OCI-LY7 (cell line): Measurements from ENCODE around the gene MN1. TPM values are rescaled to one million over a fixed set of nuclear protein-coding genes. Genes with fewer than 3 reads are reported as not detected.

Source experiments
- BruUV-seq: library from RNA; stranded (reverse); fragments of 400-500 nt; replicated peaks from 2 replicates; lab custom pipeline; 2021; lab: Mats Ljungman, UMichigan
- CTCF ChIA-PET: fragments of 300-600 bp; sonication (Branson Sonifier 250); formaldehyde crosslinking; loops from one replicate; lab custom pipeline; 2022; ENCODE audit warnings: antibody characterized with exemption; ENCODE audit not compliant: unreplicated experiment; lab: Charles Lee
- POLR2A ChIA-PET: fragments of 300-600 bp; sonication (Branson Sonifier 250); formaldehyde crosslinking; loops from one replicate; lab custom pipeline; 2022; ENCODE audit warnings: antibody characterized with exemption; lab: Charles Lee
- DNase-seq: peaks from one replicate; pipeline ENCODE4 v3.0.0-alpha.2; 2015; ENCODE audit warnings: low spot score
- H2AFZ ChIP-seq: fragments of 200-600 bp; sonication (generic), shearing (Covaris generic); 2 replicates; pipeline ENCODE4 v1.6.1; 2014; ENCODE audit warnings: mild to moderate bottlenecking, antibody characterized with exemption, low read length, moderate library complexity
- H3K27ac ChIP-seq: fragments of 200-600 bp; sonication (generic); 2 replicates; pipeline ENCODE4 v1.5.1; 2014; ENCODE audit warnings: mixed run types, low read depth, mild to moderate bottlenecking, moderate library complexity, low read length, inconsistent platforms; ENCODE audit not compliant: poor library complexity, severe bottlenecking
- H3K36me3 ChIP-seq: fragments of 200-600 bp; sonication (generic); 2 replicates; pipeline ENCODE4 v1.6.1; 2014; ENCODE audit warnings: mild to moderate bottlenecking, antibody characterized with exemption, low read length, moderate library complexity, mixed read lengths; ENCODE audit not compliant: insufficient read depth
- H3K4me1 ChIP-seq: fragments of 200-600 bp; sonication (generic); 2 replicates; pipeline ENCODE4 v1.5.1; 2014; ENCODE audit warnings: mild to moderate bottlenecking, low read length; ENCODE audit not compliant: insufficient read depth, poor library complexity, severe bottlenecking
- H3K4me2 ChIP-seq: fragments of 200-600 bp; sonication (generic); 2 replicates; pipeline ENCODE4 v1.6.1; 2014; ENCODE audit warnings: mild to moderate bottlenecking, low read length
- H3K4me3 ChIP-seq: fragments of 200-600 bp; sonication (generic); 2 replicates; pipeline ENCODE4 v1.5.1; 2014; ENCODE audit warnings: mild to moderate bottlenecking, low read depth, low read length; ENCODE audit not compliant: poor library complexity, severe bottlenecking
- H3K79me2 ChIP-seq: fragments of 200-600 bp; sonication (generic); 2 replicates; pipeline ENCODE4 v1.6.1; 2016; ENCODE audit warnings: low read depth, mild to moderate bottlenecking, low read length, moderate library complexity, mixed read lengths; ENCODE audit not compliant: insufficient read depth
- H3K9me2 ChIP-seq: fragments of 200-600 bp; sonication (generic); 2 replicates; pipeline ENCODE4 v1.6.1; 2016; ENCODE audit warnings: mild to moderate bottlenecking, low read length, mixed read lengths; ENCODE audit not compliant: insufficient read depth
- H3K9me3 ChIP-seq: fragments of 200-600 bp; sonication (generic); 2 replicates; pipeline ENCODE4 v1.6.1; 2014; ENCODE audit warnings: mild to moderate bottlenecking, mixed run types, low read length, mixed read lengths
- H4K20me1 ChIP-seq: fragments of 200-600 bp; sonication (generic); 2 replicates; pipeline ENCODE4 v1.6.1; 2014; ENCODE audit warnings: mild to moderate bottlenecking, antibody characterized with exemption, low read length, moderate library complexity, mixed read lengths; ENCODE audit not compliant: insufficient read depth
- EZH2phosphoT487 ChIP-seq: fragments of 200-600 bp; sonication (generic); IDR thresholded peaks from 2 replicates; pipeline ENCODE4 v1.6.1; 2018; ENCODE audit warnings: low read depth, borderline replicate concordance, mild to moderate bottlenecking, mixed run types, antibody characterized with exemption, low read length, moderate library complexity, mixed read lengths
- intact Hi-C: fragments of 100-400 bp; cut with micrococcal nuclease; formaldehyde crosslinking; loops from one replicate; pipeline ENCODE4 v1.10.0; 2022; ENCODE audit not compliant: unreplicated experiment
- total RNA-seq, 2 experiments: library from RNA; depleted of rRNA in 1 of 2; stranded (reverse); fragments of >200 nt in 1 of 2; shearing (Covaris generic) in 1 of 2; gene quantifications; 2 replicates each; pipeline ENCODE4 v1.2.3, GENCODE V29; 2014 to 2022
- TF ChIP-seq, protein P1 (sequence below): fragments of 200-600 bp; sonication (generic); conservative IDR thresholded peaks from 2 replicates; pipeline ENCODE4 v1.5.1; 2014; ENCODE audit warnings: mild to moderate bottlenecking, antibody characterized with exemption, low read length, moderate library complexity, mixed read lengths

MN1 gene
- total RNA-seq, 2 experiments from 2014 or later, result 0.47 TPM; not detected in 1

DNA sequence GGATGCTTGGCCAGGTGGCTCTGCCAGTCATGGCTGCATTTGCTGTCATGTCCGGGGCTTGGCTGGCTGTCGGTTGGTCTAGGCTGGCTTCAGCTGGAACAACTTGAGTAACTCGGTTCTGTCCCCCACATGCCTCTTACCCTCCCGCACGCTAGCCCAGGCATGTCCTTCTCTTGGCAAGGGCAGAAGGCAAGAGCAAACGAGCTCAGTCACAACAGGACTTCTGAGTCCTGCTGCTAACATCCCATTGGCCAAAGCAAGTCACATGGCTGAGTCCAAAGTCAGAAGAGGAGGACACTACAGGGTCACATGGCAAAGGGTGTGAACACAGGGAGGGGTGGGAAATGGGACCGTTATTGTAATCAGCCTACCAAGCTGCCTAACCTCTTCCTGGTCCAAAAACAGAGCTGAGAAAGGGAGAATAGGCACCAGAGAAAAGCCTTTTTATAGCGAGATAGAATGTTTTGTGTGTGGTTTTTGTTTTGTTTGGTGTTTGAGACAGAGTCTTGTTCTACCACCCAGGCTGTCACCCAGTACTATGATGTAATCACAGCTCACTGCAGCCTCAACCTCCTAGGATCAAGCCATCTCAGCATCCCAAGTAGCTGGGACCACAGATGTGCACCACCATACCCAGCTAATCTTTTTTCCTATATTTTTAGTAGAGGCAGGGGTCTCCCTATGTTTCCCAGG, 81.9 kb downstream of the MN1 start:
- no peaks in the 10 kb centered on the region for H4K20me1 ChIP-seq
- H3K9me2 ChIP-seq, result no peaks in the 10 kb centered on the region
- peak; percentile 8 for DNase-seq
- POLR2A ChIA-PET, result no interaction called here
- H3K36me3 ChIP-seq, result no peaks in the 10 kb centered on the region
- intact Hi-C loops, result no loop called here
- CTCF ChIA-PET, result interaction anchor here (0.7 kb wide), 1 partner anchor 11 kb away, joined by 3 read pairs; no protein-coding TSS in a partner anchor
- H3K79me2 ChIP-seq, result no peaks in the 10 kb centered on the region
- H3K4me1 ChIP-seq, result no peaks in the 10 kb centered on the region
- no peak overlapping the region for H3K4me3 ChIP-seq
- no peak overlapping the region for H2AFZ ChIP-seq
- no peak overlapping the region for H3K4me2 ChIP-seq
- no peak overlapping the region for H3K27ac ChIP-seq
- TF ChIP-seq, protein P1, sequence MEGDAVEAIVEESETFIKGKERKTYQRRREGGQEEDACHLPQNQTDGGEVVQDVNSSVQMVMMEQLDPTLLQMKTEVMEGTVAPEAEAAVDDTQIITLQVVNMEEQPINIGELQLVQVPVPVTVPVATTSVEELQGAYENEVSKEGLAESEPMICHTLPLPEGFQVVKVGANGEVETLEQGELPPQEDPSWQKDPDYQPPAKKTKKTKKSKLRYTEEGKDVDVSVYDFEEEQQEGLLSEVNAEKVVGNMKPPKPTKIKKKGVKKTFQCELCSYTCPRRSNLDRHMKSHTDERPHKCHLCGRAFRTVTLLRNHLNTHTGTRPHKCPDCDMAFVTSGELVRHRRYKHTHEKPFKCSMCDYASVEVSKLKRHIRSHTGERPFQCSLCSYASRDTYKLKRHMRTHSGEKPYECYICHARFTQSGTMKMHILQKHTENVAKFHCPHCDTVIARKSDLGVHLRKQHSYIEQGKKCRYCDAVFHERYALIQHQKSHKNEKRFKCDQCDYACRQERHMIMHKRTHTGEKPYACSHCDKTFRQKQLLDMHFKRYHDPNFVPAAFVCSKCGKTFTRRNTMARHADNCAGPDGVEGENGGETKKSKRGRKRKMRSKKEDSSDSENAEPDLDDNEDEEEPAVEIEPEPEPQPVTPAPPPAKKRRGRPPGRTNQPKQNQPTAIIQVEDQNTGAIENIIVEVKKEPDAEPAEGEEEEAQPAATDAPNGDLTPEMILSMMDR, result no peak
- TF ChIP-seq EZH2phosphoT487, result no peak
- no peaks in the 10 kb centered on the region for H3K9me3 ChIP-seq
- no TSS peak for BruUV-seq

DNA sequence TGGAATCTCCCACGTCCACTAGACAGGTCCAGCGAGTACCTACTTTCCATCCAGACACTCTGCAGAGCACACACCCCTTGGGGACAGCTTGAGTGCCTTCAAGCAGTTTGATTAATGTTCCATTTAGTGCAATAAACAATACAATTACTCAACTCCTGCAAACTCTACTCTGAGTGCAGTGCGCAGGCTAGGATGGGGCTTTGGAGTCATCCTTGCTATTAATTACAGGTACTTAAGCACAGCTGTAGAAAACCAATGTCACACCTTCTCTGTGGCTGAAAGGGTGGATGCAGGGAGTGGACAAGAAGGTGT, 82.6 kb downstream of the MN1 start:
- H3K9me2 ChIP-seq, result no peaks in the 10 kb centered on the region
- H4K20me1 ChIP-seq, result no peaks in the 10 kb centered on the region
- no peak overlapping the region for H3K27ac ChIP-seq
- H2AFZ ChIP-seq, result no peak overlapping the region
- no peak overlapping the region for H3K4me2 ChIP-seq
- no TSS peak for BruUV-seq
- no peak overlapping the region for H3K4me3 ChIP-seq
- no peak for DNase-seq
- no peaks in the 10 kb centered on the region for H3K79me2 ChIP-seq
- TF ChIP-seq, protein P1, result no peak
- no peak for TF ChIP-seq EZH2phosphoT487
- intact Hi-C loops, result no loop called here
- ChIA-PET POLR2A (no interaction called here), CTCF (interaction anchor here (0.7 kb wide), 1 partner anchor 11 kb away, joined by 3 read pairs; no protein-coding TSS in a partner anchor)
- H3K4me1 ChIP-seq, result no peaks in the 10 kb centered on the region
- no peaks in the 10 kb centered on the region for H3K9me3 ChIP-seq
- no peaks in the 10 kb centered on the region for H3K36me3 ChIP-seq
